Measurements from ENCODE around the gene TNRC6C.

Gene TNRC6C

GRCh38 chr17:78089576-78090281 lies 131.2 kb downstream of the TNRC6C start:
- no peak overlapping the region for H3K9ac ChIP-seq (ENCODE audit: low read length)
- no peaks in the 10 kb centered on the region for H3K4me1 ChIP-seq (ENCODE audit: control insufficient read depth, insufficient read depth, low read length)
- H3K27me3 ChIP-seq (ENCODE audit: control insufficient read depth, insufficient read depth, low read length): no peaks in the 10 kb centered on the region
- no peak overlapping the region for H3K27ac ChIP-seq (ENCODE audit: low read depth, low read length)
- no peak overlapping the region for H3K4me3 ChIP-seq (ENCODE audit: low read depth, low read length)
- H3K9me3 ChIP-seq (ENCODE audit: control insufficient read depth, insufficient read depth, low read depth, low read length): no peaks in the 10 kb centered on the region
- peaks cover 77% of the 10 kb centered on the region for H3K36me3 ChIP-seq (ENCODE audit: control insufficient read depth, insufficient read depth, low read length)

GRCh38 chr17:78092794-78093324 lies 134.4 kb downstream of the TNRC6C start:
- no peak overlapping the region for H3K27ac ChIP-seq (ENCODE audit: low read depth, low read length)
- H3K36me3 ChIP-seq (ENCODE audit: control insufficient read depth, insufficient read depth, low read length): peaks cover 89% of the 10 kb centered on the region
- H3K27me3 ChIP-seq (ENCODE audit: control insufficient read depth, insufficient read depth, low read length): no peaks in the 10 kb centered on the region

GRCh38 chr17:78095035-78095434 lies 136.5 kb downstream of the TNRC6C start:
- Histone ChIP-seq H3K27ac (ENCODE audit: low read depth, low read length) (no peak overlapping the region), H3K4me3 (ENCODE audit: low read depth, low read length) (no peak overlapping the region), H3K27me3 (ENCODE audit: control insufficient read depth, insufficient read depth, low read length) (no peaks in the 10 kb centered on the region), H3K9ac (ENCODE audit: low read length) (no peak overlapping the region), H3K9me3 (ENCODE audit: control insufficient read depth, insufficient read depth, low read depth, low read length) (peaks cover 17% of the 10 kb centered on the region), H3K36me3 (ENCODE audit: control insufficient read depth, insufficient read depth, low read length) (peaks cover 94% of the 10 kb centered on the region), H3K4me1 (ENCODE audit: control insufficient read depth, insufficient read depth, low read length) (no peaks in the 10 kb centered on the region)

More at GRCh38 chr17:78092794-78093324, 134.4 kb downstream of the TNRC6C start:
- Histone ChIP-seq H3K4me1 (ENCODE audit: control insufficient read depth, insufficient read depth, low read length) (no peaks in the 10 kb centered on the region), H3K9ac (ENCODE audit: low read length) (no peak overlapping the region), H3K9me3 (ENCODE audit: control insufficient read depth, insufficient read depth, low read depth, low read length) (no peaks in the 10 kb centered on the region), H3K4me3 (ENCODE audit: low read depth, low read length) (no peak overlapping the region)

GRCh38 chr17:78096093-78096492 lies 137.6 kb downstream of the TNRC6C start:
- H3K36me3 ChIP-seq (ENCODE audit: control insufficient read depth, insufficient read depth, low read length): peaks cover 91% of the 10 kb centered on the region

GRCh38 chr17:78101112-78101511 lies 142.6 kb downstream of the TNRC6C start:
- Histone ChIP-seq H3K27me3 (ENCODE audit: control insufficient read depth, insufficient read depth, low read length) (no peaks in the 10 kb centered on the region), H3K9me3 (ENCODE audit: control insufficient read depth, insufficient read depth, low read depth, low read length) (peaks cover 39% of the 10 kb centered on the region), H3K9ac (ENCODE audit: low read length) (no peak overlapping the region), H3K27ac (ENCODE audit: low read depth, low read length) (no peak overlapping the region), H3K36me3 (ENCODE audit: control insufficient read depth, insufficient read depth, low read length) (peaks cover 86% of the 10 kb centered on the region), H3K4me1 (ENCODE audit: control insufficient read depth, insufficient read depth, low read length) (no peaks in the 10 kb centered on the region), H3K4me3 (ENCODE audit: low read depth, low read length) (no peak overlapping the region)

More at GRCh38 chr17:78096093-78096492, 137.6 kb downstream of the TNRC6C start:
- Histone ChIP-seq H3K27me3 (ENCODE audit: control insufficient read depth, insufficient read depth, low read length) (no peaks in the 10 kb centered on the region), H3K4me3 (ENCODE audit: low read depth, low read length) (no peak overlapping the region), H3K27ac (ENCODE audit: low read depth, low read length) (no peak overlapping the region), H3K9ac (ENCODE audit: low read length) (no peak overlapping the region), H3K9me3 (ENCODE audit: control insufficient read depth, insufficient read depth, low read depth, low read length) (peaks cover 25% of the 10 kb centered on the region), H3K4me1 (ENCODE audit: control insufficient read depth, insufficient read depth, low read length) (no peaks in the 10 kb centered on the region)

- peaks cover 39% of the 10 kb centered on the region for H3K9me3 ChIP-seq (ENCODE audit: control insufficient read depth, insufficient read depth, low read depth, low read length)
- H3K4me1 ChIP-seq (ENCODE audit: control insufficient read depth, insufficient read depth, low read length): no peaks in the 10 kb centered on the region
- H3K36me3 ChIP-seq (ENCODE audit: control insufficient read depth, insufficient read depth, low read length): peaks cover 81% of the 10 kb centered on the region
- H3K4me3 ChIP-seq (ENCODE audit: low read depth, low read length): no peak overlapping the region
- H3K27me3 ChIP-seq (ENCODE audit: control insufficient read depth, insufficient read depth, low read length): no peaks in the 10 kb centered on the region
- no peak overlapping the region for H3K9ac ChIP-seq (ENCODE audit: low read length)
- no peak overlapping the region for H3K27ac ChIP-seq (ENCODE audit: low read depth, low read length)
Measured at GRCh38 chr17:78101542-78101941, 143.0 kb downstream of the TNRC6C start.

GRCh38 chr17:78103311-78103710 lies 144.8 kb downstream of the TNRC6C start:
- Histone ChIP-seq H3K27ac (ENCODE audit: low read depth, low read length) (no peak overlapping the region), H3K4me1 (ENCODE audit: control insufficient read depth, insufficient read depth, low read length) (no peaks in the 10 kb centered on the region), H3K36me3 (ENCODE audit: control insufficient read depth, insufficient read depth, low read length) (peaks cover 65% of the 10 kb centered on the region), H3K9ac (ENCODE audit: low read length) (no peak overlapping the region), H3K4me3 (ENCODE audit: low read depth, low read length) (no peak overlapping the region), H3K27me3 (ENCODE audit: control insufficient read depth, insufficient read depth, low read length) (no peaks in the 10 kb centered on the region), H3K9me3 (ENCODE audit: control insufficient read depth, insufficient read depth, low read depth, low read length) (peaks cover 38% of the 10 kb centered on the region)

GRCh38 chr17:78104540-78104941 lies 146.0 kb downstream of the TNRC6C start:
- H3K27ac ChIP-seq (ENCODE audit: low read depth, low read length): no peak overlapping the region
- H3K27me3 ChIP-seq (ENCODE audit: control insufficient read depth, insufficient read depth, low read length): no peaks in the 10 kb centered on the region
- no peaks in the 10 kb centered on the region for H3K4me1 ChIP-seq (ENCODE audit: control insufficient read depth, insufficient read depth, low read length)
- H3K9me3 ChIP-seq (ENCODE audit: control insufficient read depth, insufficient read depth, low read depth, low read length): peaks cover 27% of the 10 kb centered on the region
- no peak overlapping the region for H3K9ac ChIP-seq (ENCODE audit: low read length)
- H3K4me3 ChIP-seq (ENCODE audit: low read depth, low read length): no peak overlapping the region
- peaks cover 55% of the 10 kb centered on the region for H3K36me3 ChIP-seq (ENCODE audit: control insufficient read depth, insufficient read depth, low read length)

GRCh38 chr17:78105101-78105500 lies 146.6 kb downstream of the TNRC6C start:
- Histone ChIP-seq H3K36me3 (ENCODE audit: control insufficient read depth, insufficient read depth, low read length) (peaks cover 49% of the 10 kb centered on the region), H3K9me3 (ENCODE audit: control insufficient read depth, insufficient read depth, low read depth, low read length) (peaks cover 21% of the 10 kb centered on the region), H3K27me3 (ENCODE audit: control insufficient read depth, insufficient read depth, low read length) (no peaks in the 10 kb centered on the region), H3K4me3 (ENCODE audit: low read depth, low read length) (no peak overlapping the region), H3K4me1 (ENCODE audit: control insufficient read depth, insufficient read depth, low read length) (no peaks in the 10 kb centered on the region), H3K27ac (ENCODE audit: low read depth, low read length) (no peak overlapping the region), H3K9ac (ENCODE audit: low read length) (no peak overlapping the region)

- H3K9me3 ChIP-seq (ENCODE audit: control insufficient read depth, insufficient read depth, low read depth, low read length): peaks cover 17% of the 10 kb centered on the region
- no peaks in the 10 kb centered on the region for H3K27me3 ChIP-seq (ENCODE audit: control insufficient read depth, insufficient read depth, low read length)
- no peaks in the 10 kb centered on the region for H3K4me1 ChIP-seq (ENCODE audit: control insufficient read depth, insufficient read depth, low read length)
- no peak overlapping the region for H3K4me3 ChIP-seq (ENCODE audit: low read depth, low read length)
- H3K36me3 ChIP-seq (ENCODE audit: control insufficient read depth, insufficient read depth, low read length): peaks cover 50% of the 10 kb centered on the region
- H3K27ac ChIP-seq (ENCODE audit: low read depth, low read length): no peak overlapping the region
- no peak overlapping the region for H3K9ac ChIP-seq (ENCODE audit: low read length)
Measured at GRCh38 chr17:78105551-78105950, 147.0 kb downstream of the TNRC6C start.

- H3K27me3 ChIP-seq (ENCODE audit: control insufficient read depth, insufficient read depth, low read length): no peaks in the 10 kb centered on the region
- no peaks in the 10 kb centered on the region for H3K4me1 ChIP-seq (ENCODE audit: control insufficient read depth, insufficient read depth, low read length)
- H3K9me3 ChIP-seq (ENCODE audit: control insufficient read depth, insufficient read depth, low read depth, low read length): peaks cover 13% of the 10 kb centered on the region
- H3K9ac ChIP-seq (ENCODE audit: low read length): no peak overlapping the region
- H3K27ac ChIP-seq (ENCODE audit: low read depth, low read length): no peak overlapping the region
- H3K36me3 ChIP-seq (ENCODE audit: control insufficient read depth, insufficient read depth, low read length): peaks cover 52% of the 10 kb centered on the region
- no peak overlapping the region for H3K4me3 ChIP-seq (ENCODE audit: low read depth, low read length)
Measured at GRCh38 chr17:78106211-78106610, 147.7 kb downstream of the TNRC6C start.
